ENCODE data around the gene IL17RE.

Gene IL17RE

DNA sequence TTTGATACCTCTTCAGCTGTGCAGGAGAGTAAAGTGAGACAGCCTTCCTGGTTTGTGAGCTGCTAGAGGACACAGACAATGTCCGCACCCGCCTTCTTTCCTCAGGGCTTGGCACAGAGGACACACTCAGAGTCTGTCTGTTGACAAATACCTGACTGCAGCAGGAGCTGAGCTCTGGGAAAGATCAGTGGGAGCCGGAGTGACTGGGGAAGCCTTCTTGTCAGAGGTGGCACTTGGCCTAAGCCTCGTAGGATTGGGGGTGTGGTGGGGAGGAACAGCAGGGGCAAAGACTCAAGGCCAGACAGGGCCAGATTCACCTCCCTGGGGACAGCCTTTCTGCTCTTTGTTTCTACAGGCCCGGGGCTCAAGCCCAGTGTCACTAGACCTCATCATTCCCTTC is 11.0 kb downstream of the IL17RE start:
- DNase-seq (ENCODE audit: low read depth in 1 of 2, low spot score in 1 of 2), result no peak
- Histone ChIP-seq H3K4me3 (replicated peaks; ENCODE audit: insufficient read depth, low read length) (no peak overlapping the region), H3K27me3 (ENCODE audit: insufficient read depth, poor library complexity, severe bottlenecking) (no peaks in the 10 kb centered on the region), H3K27ac (replicated peaks) (no peak overlapping the region)
- no peak for TF ChIP-seq SPI1 (IDR thresholded peaks at IDR 0.05; ENCODE audit: borderline replicate concordance, low read depth)
- no peak for TF ChIP-seq GABPA (IDR thresholded peaks at IDR 0.05; ENCODE audit: low read depth)
- no peak for TF ChIP-seq POLR2AphosphoS5 (IDR thresholded peaks at IDR 0.05; ENCODE audit: low read depth)
- TF ChIP-seq, protein P1, sequence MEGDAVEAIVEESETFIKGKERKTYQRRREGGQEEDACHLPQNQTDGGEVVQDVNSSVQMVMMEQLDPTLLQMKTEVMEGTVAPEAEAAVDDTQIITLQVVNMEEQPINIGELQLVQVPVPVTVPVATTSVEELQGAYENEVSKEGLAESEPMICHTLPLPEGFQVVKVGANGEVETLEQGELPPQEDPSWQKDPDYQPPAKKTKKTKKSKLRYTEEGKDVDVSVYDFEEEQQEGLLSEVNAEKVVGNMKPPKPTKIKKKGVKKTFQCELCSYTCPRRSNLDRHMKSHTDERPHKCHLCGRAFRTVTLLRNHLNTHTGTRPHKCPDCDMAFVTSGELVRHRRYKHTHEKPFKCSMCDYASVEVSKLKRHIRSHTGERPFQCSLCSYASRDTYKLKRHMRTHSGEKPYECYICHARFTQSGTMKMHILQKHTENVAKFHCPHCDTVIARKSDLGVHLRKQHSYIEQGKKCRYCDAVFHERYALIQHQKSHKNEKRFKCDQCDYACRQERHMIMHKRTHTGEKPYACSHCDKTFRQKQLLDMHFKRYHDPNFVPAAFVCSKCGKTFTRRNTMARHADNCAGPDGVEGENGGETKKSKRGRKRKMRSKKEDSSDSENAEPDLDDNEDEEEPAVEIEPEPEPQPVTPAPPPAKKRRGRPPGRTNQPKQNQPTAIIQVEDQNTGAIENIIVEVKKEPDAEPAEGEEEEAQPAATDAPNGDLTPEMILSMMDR (IDR thresholded peaks at IDR 0.05; ENCODE audit: insufficient read depth, low read length), result no peak
- TF ChIP-seq REST (IDR thresholded peaks at IDR 0.05; ENCODE audit: insufficient replicate concordance, low read depth), result no peak

DNA sequence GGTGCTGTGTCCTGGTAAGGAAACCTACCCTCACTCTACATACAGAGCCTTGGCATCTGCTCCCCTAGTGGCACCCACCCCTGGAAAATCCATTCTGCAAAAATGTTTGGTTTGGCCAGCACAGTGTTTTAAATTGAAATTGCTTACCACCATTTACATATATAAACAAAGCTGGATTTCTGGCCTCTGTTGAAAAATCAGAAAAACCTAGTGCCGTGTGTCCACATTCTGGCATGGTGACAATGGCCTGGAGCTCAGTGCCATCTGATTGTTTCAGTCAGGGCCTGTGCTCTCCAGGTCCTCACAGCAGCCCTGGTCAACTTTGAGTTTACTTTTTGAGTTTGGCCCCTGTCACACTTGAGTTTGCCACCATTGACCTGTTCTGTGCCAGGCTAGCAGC is 11.4 kb downstream of the IL17RE start:
- no peak overlapping the region for H3K27ac ChIP-seq (replicated peaks)

GRCh38 chr3:9914559-9915253 is 12.1 kb downstream of the IL17RE start:
- no peak for DNase-seq (ENCODE audit: low read depth in 1 of 2, low spot score in 1 of 2)
- H3K4me3 ChIP-seq (replicated peaks; ENCODE audit: insufficient read depth, low read length), result peak overlapping the region; percentile 38; the same call in 1 of the 2 replicates
- H3K27ac ChIP-seq (replicated peaks), result no peak overlapping the region
- TF ChIP-seq GABPA (IDR thresholded peaks at IDR 0.05; ENCODE audit: low read depth), result no peak
- no peak for TF ChIP-seq REST (IDR thresholded peaks at IDR 0.05; ENCODE audit: insufficient replicate concordance, low read depth)
- TF ChIP-seq, protein P1 (IDR thresholded peaks at IDR 0.05; ENCODE audit: insufficient read depth, low read length), result no peak
- no peak for TF ChIP-seq SPI1 (IDR thresholded peaks at IDR 0.05; ENCODE audit: borderline replicate concordance, low read depth)
- no peaks in the 10 kb centered on the region for H3K27me3 ChIP-seq (ENCODE audit: insufficient read depth, poor library complexity, severe bottlenecking)

More for the DNA sequence above, 11.4 kb downstream of the IL17RE start:
- no peak overlapping the region for H3K4me3 ChIP-seq (replicated peaks; ENCODE audit: insufficient read depth, low read length)
- no peak for TF ChIP-seq GABPA (IDR thresholded peaks at IDR 0.05; ENCODE audit: low read depth)
- no peaks in the 10 kb centered on the region for H3K27me3 ChIP-seq (ENCODE audit: insufficient read depth, poor library complexity, severe bottlenecking)
- DNase-seq (ENCODE audit: low read depth in 1 of 2, low spot score in 1 of 2), result no peak

DNA sequence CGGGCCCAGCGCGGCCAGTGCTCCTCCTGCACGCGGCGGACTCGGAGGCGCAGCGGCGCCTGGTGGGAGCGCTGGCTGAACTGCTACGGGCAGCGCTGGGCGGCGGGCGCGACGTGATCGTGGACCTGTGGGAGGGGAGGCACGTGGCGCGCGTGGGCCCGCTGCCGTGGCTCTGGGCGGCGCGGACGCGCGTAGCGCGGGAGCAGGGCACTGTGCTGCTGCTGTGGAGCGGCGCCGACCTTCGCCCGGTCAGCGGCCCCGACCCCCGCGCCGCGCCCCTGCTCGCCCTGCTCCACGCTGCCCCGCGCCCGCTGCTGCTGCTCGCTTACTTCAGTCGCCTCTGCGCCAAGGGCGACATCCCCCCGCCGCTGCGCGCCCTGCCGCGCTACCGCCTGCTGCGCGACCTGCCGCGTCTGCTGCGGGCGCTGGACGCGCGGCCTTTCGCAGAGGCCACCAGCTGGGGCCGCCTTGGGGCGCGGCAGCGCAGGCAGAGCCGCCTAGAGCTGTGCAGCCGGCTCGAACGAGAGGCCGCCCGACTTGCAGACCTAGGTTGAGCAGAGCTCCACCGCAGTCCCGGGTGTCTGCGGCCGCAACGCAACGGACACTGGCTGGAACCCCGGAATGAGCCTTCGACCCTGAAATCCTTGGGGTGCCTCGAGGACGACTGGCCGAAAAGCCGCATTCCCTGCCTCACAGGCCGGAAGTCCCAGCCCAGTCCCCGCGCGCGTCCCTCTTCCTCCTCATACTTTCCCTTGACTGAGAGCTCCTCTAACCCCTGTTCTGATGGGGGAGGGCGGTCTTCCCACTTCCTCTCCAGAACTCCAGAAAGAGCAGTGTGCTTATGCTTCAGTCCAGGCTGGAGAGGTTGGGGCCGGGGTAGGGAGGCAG is 12.8 kb downstream of the IL17RE start:
- Histone ChIP-seq H3K27ac (replicated peaks) (peak overlapping the region; percentile 21), H3K4me3 (replicated peaks; ENCODE audit: insufficient read depth, low read length) (peak overlapping the region; percentile 38), H3K27me3 (ENCODE audit: insufficient read depth, poor library complexity, severe bottlenecking) (no peaks in the 10 kb centered on the region)
- peak; percentile 47 to 84 for DNase-seq (ENCODE audit: low read depth in 1 of 2, low spot score in 1 of 2)
- TF ChIP-seq POLR2AphosphoS5 (IDR thresholded peaks at IDR 0.05; ENCODE audit: low read depth) (peak; percentile 64), SPI1 (IDR thresholded peaks at IDR 0.05; ENCODE audit: borderline replicate concordance, low read depth) (peak; percentile 61; the same call in 1 of the 2 replicates), REST (IDR thresholded peaks at IDR 0.05; ENCODE audit: insufficient replicate concordance, low read depth) (no peak), GABPA (IDR thresholded peaks at IDR 0.05; ENCODE audit: low read depth) (no peak; the same call in 1 of the 2 replicates)
- TF ChIP-seq, protein P1 (IDR thresholded peaks at IDR 0.05; ENCODE audit: insufficient read depth, low read length), result no peak

Data from HL-60 (cell line).